SK-N-MC (cell line): ENCODE data around the gene CYP24A1.

ENCODE experiments used
- DNase-seq: peaks from one replicate; pipeline ENCODE4 v3.0.0-alpha.2; 2011; ENCODE audit warnings: low read depth, low spot score
- H3K27ac ChIP-seq: fragments of 200-600 bp; sonication (generic); 2 replicates; pipeline ENCODE4 v1.5.1; 2016; ENCODE audit warnings: mixed run types
- H3K36me3 ChIP-seq: fragments of 200-600 bp; sonication (generic); 2 replicates; pipeline ENCODE4 v1.6.1; 2017; ENCODE audit warnings: antibody characterized with exemption, low read length, mixed read lengths; ENCODE audit not compliant: insufficient read depth
- H3K4me3 ChIP-seq: fragments of 200-600 bp; sonication (generic); 2 replicates; pipeline ENCODE4 v1.5.1; 2016
- H3K9ac ChIP-seq: fragments of 200-600 bp; sonication (generic); 2 replicates; pipeline ENCODE4 v1.8.0; 2017; ENCODE audit warnings: mixed run types, mixed read lengths; ENCODE audit not compliant: insufficient read length
- H3K9me3 ChIP-seq: fragments of 200-600 bp; sonication (generic); 2 replicates; pipeline ENCODE4 v1.6.1; 2017; ENCODE audit warnings: low read depth, mild to moderate bottlenecking, antibody characterized with exemption, low read length, moderate library complexity, mixed read lengths
- EZH2 ChIP-seq: fragments of 200-600 bp; sonication (generic); IDR thresholded peaks from one replicate; pipeline ENCODE4 v1.6.1; 2017; ENCODE audit warnings: antibody characterized with exemption
- FOXP2 ChIP-seq: optimal IDR thresholded peaks from 2 replicates; pipeline ENCODE3; 2011; ENCODE audit warnings: mild to moderate bottlenecking, moderate library complexity; ENCODE audit not compliant: insufficient read depth; ENCODE audit errors: extremely low read length, control extremely low read depth
- POLR2AphosphoS5 ChIP-seq: IDR thresholded peaks from 2 replicates; pipeline ENCODE4 v1.6.1; 2012; ENCODE audit warnings: mild to moderate bottlenecking, low read depth, low read length, borderline replicate concordance

CYP24A1 gene

DNA sequence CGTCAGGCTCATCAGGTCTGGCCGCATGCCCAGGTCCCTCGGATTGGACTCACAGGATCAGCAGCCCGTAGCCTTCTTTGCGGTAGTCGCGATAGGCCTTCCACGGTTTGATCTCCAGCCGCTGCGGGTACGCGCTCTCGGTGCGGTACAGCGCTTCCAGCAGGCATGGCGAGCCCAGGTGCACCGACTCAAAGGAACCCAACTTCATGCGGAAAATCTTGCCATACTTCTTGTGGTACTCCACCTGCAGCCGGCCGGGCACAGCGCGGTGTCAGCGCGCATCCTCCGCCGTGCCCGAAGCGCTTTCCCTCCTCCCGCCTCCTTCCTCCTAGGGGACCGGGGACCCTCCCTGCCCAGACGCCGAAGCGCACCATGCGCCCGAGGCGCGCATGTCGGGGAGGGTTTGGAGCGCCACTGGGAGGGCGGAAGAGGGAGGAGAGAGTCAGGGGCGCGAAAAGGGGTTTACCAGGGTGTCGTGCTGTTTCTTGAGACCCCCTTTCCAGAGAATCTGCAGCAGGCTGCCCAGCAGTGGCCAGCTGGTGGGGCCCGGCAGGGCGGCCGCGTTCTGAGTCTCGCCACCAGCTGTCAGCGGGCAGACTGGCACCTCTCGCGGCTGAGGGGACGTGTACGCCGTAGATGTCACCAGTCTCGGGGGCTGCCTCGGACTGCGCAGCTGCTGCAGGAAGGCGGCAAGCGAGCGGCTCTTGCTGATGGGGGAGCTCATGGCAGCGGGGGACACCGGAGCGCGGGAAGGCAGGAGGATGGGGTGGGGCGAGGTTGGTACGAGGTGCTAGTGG lies 732 bp downstream of the CYP24A1 start:
- H3K9me3 ChIP-seq, result no peaks in the 10 kb centered on the region
- peak overlapping the region; percentile 85 for H3K4me3 ChIP-seq
- TF ChIP-seq POLR2AphosphoS5 (no peak), EZH2 (no peak), FOXP2 (no peak)
- H3K36me3 ChIP-seq, result no peaks in the 10 kb centered on the region
- H3K9ac ChIP-seq, result peak overlapping the region; percentile 11
- H3K27ac ChIP-seq, result no peak overlapping the region
- no peak for DNase-seq

DNA sequence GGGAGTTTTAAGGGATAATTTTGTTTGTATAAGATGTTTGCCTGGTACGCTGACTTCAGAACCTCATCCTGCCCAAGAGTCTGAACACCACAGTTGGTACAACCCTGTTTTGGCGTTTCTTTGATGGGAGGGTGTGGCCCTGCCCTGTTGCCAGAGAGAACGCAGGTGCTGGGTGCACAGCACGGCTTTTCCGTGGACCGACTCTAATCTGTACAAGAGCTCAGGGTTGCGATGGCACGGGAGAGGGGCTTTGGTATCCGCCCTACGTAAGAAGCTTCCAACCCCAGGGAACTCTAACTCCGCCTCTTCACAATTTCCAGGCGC lies 1.3 kb downstream of the CYP24A1 start:
- H3K9me3 ChIP-seq, result no peaks in the 10 kb centered on the region
- H3K4me3 ChIP-seq, result peak overlapping the region; percentile 85
- no peak for DNase-seq
- TF ChIP-seq POLR2AphosphoS5 (no peak), FOXP2 (no peak), EZH2 (no peak)
- H3K36me3 ChIP-seq, result no peaks in the 10 kb centered on the region
- peak overlapping the region; percentile 11 for H3K9ac ChIP-seq
- peak overlapping the region; percentile 56; the same call in 1 of the 2 replicates for H3K27ac ChIP-seq

DNA sequence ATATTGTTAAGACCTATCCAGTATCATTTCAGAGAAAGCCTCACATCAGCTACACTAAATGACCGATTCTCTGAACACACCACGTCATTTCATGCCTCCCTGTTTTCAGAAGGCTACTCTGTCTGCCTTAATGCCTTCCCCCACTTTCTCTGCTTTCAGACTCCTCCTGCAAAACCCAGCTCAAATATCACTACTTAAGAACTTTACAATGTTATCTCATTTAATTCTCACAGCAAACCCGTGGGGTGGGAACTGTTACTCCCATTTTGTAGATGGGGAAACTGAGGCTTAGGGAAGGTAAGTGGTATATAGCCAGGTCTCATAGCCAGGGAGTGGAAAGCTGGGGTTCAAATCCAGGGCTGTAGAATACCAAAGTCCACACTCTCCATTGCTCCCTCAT lies 2.8 kb downstream of the CYP24A1 start:
- no peak overlapping the region for H3K4me3 ChIP-seq
- H3K27ac ChIP-seq, result peak overlapping the region; percentile 93
- H3K9me3 ChIP-seq, result no peaks in the 10 kb centered on the region
- DNase-seq, result no peak
- TF ChIP-seq EZH2 (no peak), POLR2AphosphoS5 (no peak), FOXP2 (no peak)
- peaks cover 6% of the 10 kb centered on the region for H3K36me3 ChIP-seq
- no peak overlapping the region for H3K9ac ChIP-seq

DNA sequence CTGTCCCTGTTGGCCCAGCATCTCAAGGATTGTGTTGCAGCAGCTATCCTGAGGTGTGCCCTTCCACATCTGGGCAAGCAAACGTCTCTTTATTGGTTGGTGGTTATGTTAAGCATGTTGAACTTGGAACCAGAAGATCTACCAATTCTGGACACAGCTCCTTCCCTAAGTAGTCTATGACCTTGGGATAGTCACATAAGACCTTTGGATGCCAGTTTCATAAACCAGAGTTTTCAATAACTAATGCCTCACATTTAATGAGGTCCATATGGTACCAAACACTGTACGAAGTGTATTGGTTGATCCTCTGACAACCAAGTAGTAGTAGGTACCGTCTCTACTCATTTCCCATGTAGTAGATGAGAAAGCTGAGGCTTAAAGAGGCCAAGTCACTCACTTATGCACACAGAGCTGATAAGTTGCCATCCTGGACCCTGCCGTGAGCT lies 3.7 kb downstream of the CYP24A1 start:
- no peaks in the 10 kb centered on the region for H3K9me3 ChIP-seq
- no peak for DNase-seq
- H3K9ac ChIP-seq, result no peak overlapping the region
- H3K27ac ChIP-seq, result peak overlapping the region; percentile 93
- peaks cover 15% of the 10 kb centered on the region for H3K36me3 ChIP-seq
- peak overlapping the region; percentile 26; the same call in 1 of the 2 replicates for H3K4me3 ChIP-seq
- no peak for TF ChIP-seq FOXP2
- TF ChIP-seq POLR2AphosphoS5, result no peak
- TF ChIP-seq EZH2, result no peak

DNA sequence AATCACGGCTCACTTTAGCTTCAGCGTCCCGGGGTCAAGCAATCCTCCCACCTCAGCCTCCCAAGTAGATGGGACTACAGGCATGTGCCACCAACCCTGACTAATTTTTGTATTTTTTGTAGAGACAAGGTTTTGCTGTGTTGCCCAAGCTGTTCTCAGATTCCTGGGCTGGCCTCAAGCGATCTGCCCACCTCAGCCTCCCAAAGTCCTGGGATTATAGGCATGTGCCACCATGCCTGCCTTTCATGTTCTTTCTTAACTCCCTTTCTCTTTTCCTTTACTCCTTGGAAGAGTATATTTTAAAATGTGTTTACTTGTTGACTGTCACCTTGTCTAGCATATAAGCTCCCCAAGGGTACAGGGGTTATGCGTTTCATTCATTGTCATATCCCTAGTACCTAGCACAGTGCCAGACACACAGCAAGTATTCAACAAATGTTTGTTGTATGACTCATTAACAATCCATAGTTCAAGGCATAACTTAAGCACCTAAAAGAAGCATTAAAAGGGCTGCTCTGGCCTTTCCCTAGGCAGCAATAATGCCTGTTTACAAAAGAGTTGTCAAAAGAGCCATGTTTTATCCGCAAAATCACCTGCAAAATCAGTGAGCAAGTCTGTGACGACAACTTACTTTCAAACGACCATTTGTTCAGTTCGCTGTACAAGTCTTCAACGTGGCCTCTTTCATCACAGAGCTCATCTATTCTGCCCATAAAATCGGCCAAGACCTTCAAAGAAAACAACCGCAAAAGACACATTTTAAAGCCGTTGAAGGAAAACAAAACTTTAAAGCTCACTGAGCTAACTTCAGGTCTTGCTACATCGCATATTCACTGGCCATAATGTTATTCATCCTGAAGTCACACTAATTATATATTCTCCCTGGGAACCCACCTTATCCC lies 4.6 kb downstream of the CYP24A1 start:
- Histone ChIP-seq H3K9ac (no peak overlapping the region), H3K9me3 (no peaks in the 10 kb centered on the region), H3K4me3 (peak overlapping the region; percentile 33; the same call in 1 of the 2 replicates), H3K27ac (peak overlapping the region; percentile 93), H3K36me3 (peaks cover 16% of the 10 kb centered on the region)
- TF ChIP-seq FOXP2, result no peak
- no peak for TF ChIP-seq EZH2
- TF ChIP-seq POLR2AphosphoS5, result no peak
- no peak for DNase-seq

DNA sequence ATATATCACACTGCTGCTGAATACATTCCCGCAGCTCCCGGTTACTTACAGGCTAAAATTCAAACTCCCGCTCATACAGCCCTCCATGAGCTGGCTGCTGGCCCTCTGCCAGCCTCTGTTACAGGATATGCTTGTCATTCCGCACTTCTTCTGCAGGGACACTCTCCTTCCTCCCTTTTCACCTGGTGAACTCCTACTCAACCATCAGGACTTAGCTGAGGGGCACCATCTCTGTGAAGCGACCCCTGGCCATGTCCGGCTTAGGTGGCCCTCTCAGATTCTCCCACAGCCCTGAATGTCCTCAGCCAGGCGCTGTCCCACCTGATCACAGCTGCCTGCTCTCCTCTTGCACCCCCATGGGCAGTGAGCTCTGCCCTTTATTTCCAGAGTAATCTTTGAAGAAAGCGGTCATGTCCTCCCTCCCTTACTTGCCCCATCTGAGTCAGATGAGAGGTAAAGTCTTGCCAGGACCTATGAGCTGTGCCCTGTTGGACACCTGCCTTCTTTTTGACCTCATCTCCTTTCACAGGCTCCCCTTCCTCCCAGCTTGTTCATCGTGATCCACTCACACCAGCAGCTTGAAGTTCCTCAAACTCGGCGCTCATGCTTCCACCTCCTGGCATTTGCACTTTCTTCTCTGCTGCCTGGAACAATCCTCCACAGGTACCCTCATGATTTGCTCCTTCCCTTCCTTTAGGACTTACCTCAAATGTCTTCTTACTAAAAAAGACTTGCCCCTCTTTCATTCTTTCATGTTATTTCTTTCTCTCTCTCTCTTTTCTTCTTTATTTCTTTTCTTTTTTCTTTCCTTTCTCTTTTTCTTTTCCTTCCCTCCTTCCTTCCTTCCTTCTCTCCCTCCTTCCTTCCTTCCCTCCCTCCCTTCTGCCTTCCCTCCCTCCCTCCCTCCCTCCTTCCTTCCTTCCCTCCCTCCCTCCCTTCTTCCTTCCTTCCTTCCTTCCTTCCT lies 5.6 kb downstream of the CYP24A1 start:
- H3K36me3 ChIP-seq, result peaks cover 19% of the 10 kb centered on the region
- DNase-seq, result no peak
- H3K9ac ChIP-seq, result no peak overlapping the region
- 0 out of 2 replicates have a peak overlapping the region, but pooled peaks have one; percentile 6 for H3K4me3 ChIP-seq
- TF ChIP-seq POLR2AphosphoS5, result no peak
- no peak for TF ChIP-seq FOXP2
- TF ChIP-seq EZH2, result no peak
- H3K27ac ChIP-seq, result peak overlapping the region; percentile 82
- H3K9me3 ChIP-seq, result no peaks in the 10 kb centered on the region

DNA sequence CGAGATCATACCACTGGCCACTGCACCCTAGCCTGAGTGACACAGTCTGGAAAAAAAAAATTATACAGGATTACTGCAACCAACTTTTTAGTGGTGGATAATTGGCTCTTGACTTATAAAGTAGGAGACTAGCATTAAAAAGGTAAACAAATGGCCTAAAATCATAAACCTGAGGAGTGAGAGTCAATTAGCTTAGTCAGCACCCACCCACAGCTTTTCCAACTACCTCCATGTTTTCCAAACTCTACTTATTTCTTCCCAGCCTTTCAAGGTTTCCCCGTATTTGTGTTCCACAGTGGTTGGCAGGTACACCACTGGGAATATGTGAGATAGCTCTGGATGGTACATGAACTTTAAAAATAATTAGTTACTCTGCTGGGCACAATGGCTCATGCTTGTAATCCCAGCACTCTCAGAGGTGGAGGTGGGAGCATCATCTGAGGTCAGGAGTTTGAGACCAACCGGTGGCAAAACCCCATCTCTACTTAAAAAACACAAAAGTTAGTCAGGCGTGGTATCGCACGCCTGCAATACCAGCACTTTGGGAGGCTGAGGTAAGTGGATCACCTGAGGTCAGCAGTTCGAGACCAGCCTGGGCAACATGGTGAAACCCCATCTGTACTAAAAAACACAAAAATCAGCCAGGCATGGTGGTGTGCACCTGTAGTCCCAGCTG lies 6.7 kb downstream of the CYP24A1 start:
- TF ChIP-seq POLR2AphosphoS5, result no peak
- TF ChIP-seq FOXP2, result no peak
- TF ChIP-seq EZH2, result no peak
- DNase-seq, result no peak
- H3K4me3 ChIP-seq, result no peak overlapping the region
- peaks cover 26% of the 10 kb centered on the region for H3K36me3 ChIP-seq
- H3K27ac ChIP-seq, result 0 out of 2 replicates have a peak overlapping the region, but pooled peaks have one; percentile 19
- no peak overlapping the region for H3K9ac ChIP-seq
- no peaks in the 10 kb centered on the region for H3K9me3 ChIP-seq
